ENCODE data around the gene SLC2A1. TPM values are rescaled to one million over a fixed set of nuclear protein-coding genes. Genes with fewer than 3 reads are reported as not detected.

Gene SLC2A1
- total RNA-seq, 1 experiment from 2014 or later = 245 TPM

- ChIA-PET CTCF (interaction anchor here (3.6 kb wide), 1 partner anchor 148 kb away, joined by 63 read pairs; no protein-coding TSS in a partner anchor), POLR2A (ENCODE audit: unreplicated experiment) (interaction anchor here (0.7 to 1.0 kb wide), 2 partner anchors 11 to 47 kb away, joined by 3 to 4 read pairs; no protein-coding TSS in a partner anchor)
- Histone ChIP-seq H3F3A (ENCODE audit: low read length, unreplicated experiment) (peaks cover 14% of the 10 kb centered on the region), H3K4me2 (ENCODE audit: low read length) (peak overlapping the region; percentile 98), H3K79me2 (ENCODE audit: low read length) (peaks cover 4% of the 10 kb centered on the region; the same call in 1 of the 2 replicates), H3K4me1 (ENCODE audit: insufficient read depth, low read length) (peaks cover 25% of the 10 kb centered on the region), H3K4me3 (ENCODE audit: low read length) (peak overlapping the region; percentile 79), H3K9me2 (replicated peaks; ENCODE audit: low read length) (no peaks in the 10 kb centered on the region), H2AFZ (ENCODE audit: low read length) (no peak overlapping the region), H3K27me3 (ENCODE audit: low read length) (no peaks in the 10 kb centered on the region), H3K9ac (ENCODE audit: low read length) (peak overlapping the region; percentile 78), H3K36me3 (ENCODE audit: low read depth, low read length) (peaks cover 50% of the 10 kb centered on the region), H3K9me3 (ENCODE audit: low read length) (no peaks in the 10 kb centered on the region), H4K20me1 (ENCODE audit: low read length) (no peaks in the 10 kb centered on the region), H3K27ac (ENCODE audit: low read length) (peak overlapping the region; percentile 72)
- TF ChIP-seq EZH2 (IDR thresholded peaks at IDR 0.05; ENCODE audit: low read length, unreplicated experiment) = no peak
- no peak for TF ChIP-seq CTCF (conservative IDR thresholded peaks at IDR 0.05; ENCODE audit: low read depth, low read length)
- TF ChIP-seq EZH2phosphoT487 (IDR thresholded peaks at IDR 0.05; ENCODE audit: borderline replicate concordance, low read length) = no peak
- ATAC-seq (peak; percentile 23), DNase-seq (no peak)
- TSS peak; percentile 82 for BruUV-seq (replicated peaks)
- intact Hi-C loops (cut with micrococcal nuclease) = loop anchor here (2.0 to 5.0 kb wide), 2 partner anchors 14 to 32 kb away; partner anchors contain the start of gene SLC2A1
Observed at GRCh38 chr1:42924851-42925760, 33.6 kb downstream of the SLC2A1 start.

- peak overlapping the region; percentile 92 for H2AFZ ChIP-seq (ENCODE audit: low read length)
- H3K9me3 ChIP-seq (ENCODE audit: low read length) = no peaks in the 10 kb centered on the region
- no peaks in the 10 kb centered on the region for H4K20me1 ChIP-seq (ENCODE audit: low read length)
- no peak for TF ChIP-seq EZH2phosphoT487 (IDR thresholded peaks at IDR 0.05; ENCODE audit: borderline replicate concordance, low read length)
- no peak for TF ChIP-seq EZH2 (IDR thresholded peaks at IDR 0.05; ENCODE audit: low read length, unreplicated experiment)
- TF ChIP-seq CTCF (conservative IDR thresholded peaks at IDR 0.05; ENCODE audit: low read depth, low read length) = no peak; the same call in 1 of the 2 replicates
- peak overlapping the region; percentile 98 for H3K4me2 ChIP-seq (ENCODE audit: low read length)
- CTCF ChIA-PET = interaction anchor here (0.6 to 3.6 kb wide), 2 partner anchors 103 to 149 kb away, joined by 8 to 63 read pairs; no protein-coding TSS in a partner anchor
- H3K9me2 ChIP-seq (replicated peaks; ENCODE audit: low read length) = no peaks in the 10 kb centered on the region
- no TSS peak for BruUV-seq (replicated peaks)
- H3K36me3 ChIP-seq (ENCODE audit: low read depth, low read length) = peaks cover 41% of the 10 kb centered on the region
- peak; percentile 87 for ATAC-seq
- peaks cover 4% of the 10 kb centered on the region; the same call in 1 of the 2 replicates for H3K79me2 ChIP-seq (ENCODE audit: low read length)
- H3F3A ChIP-seq (ENCODE audit: low read length, unreplicated experiment) = peaks cover 14% of the 10 kb centered on the region
- H3K27ac ChIP-seq (ENCODE audit: low read length) = peak overlapping the region; percentile 72
- H3K9ac ChIP-seq (ENCODE audit: low read length) = peak overlapping the region; percentile 78
- H3K27me3 ChIP-seq (ENCODE audit: low read length) = no peaks in the 10 kb centered on the region
- peaks cover 25% of the 10 kb centered on the region for H3K4me1 ChIP-seq (ENCODE audit: insufficient read depth, low read length)
- POLR2A ChIA-PET (ENCODE audit: unreplicated experiment) = interaction anchor here (1.0 kb wide), 1 partner anchor 12 kb away, joined by 4 read pairs; no protein-coding TSS in a partner anchor
- intact Hi-C loops (cut with micrococcal nuclease) = loop anchor here (2.0 to 5.0 kb wide), 2 partner anchors 15 to 33 kb away; partner anchors contain the start of gene SLC2A1
- DNase-seq = peak; percentile 92
- H3K4me3 ChIP-seq (ENCODE audit: low read length) = peak overlapping the region; percentile 79
Observed at GRCh38 chr1:42924082-42924850, 34.4 kb downstream of the SLC2A1 start.
